Activated B cell treated with CpG ODN at 0.5 μM for 24 hours (primary cell): ENCODE results near the gene PAPOLG. TPM values are rescaled to one million over a fixed set of nuclear protein-coding genes. Genes with fewer than 3 reads are reported as not detected.

Source experiments
- ATAC-seq: fragments of 200-7000 bp; cut with Tn5 transposase; one replicate; pipeline ENCODE4 v1.10.0; 2021; ENCODE audit warnings: low read depth, mild to moderate bottlenecking, moderate library complexity
- CTCF ChIA-PET: fragments of 350-600 bp; sonication (Branson Sonifier 250); formaldehyde crosslinking; loops from one replicate; lab custom pipeline; 2021; ENCODE audit warnings: antibody characterized with exemption; lab: Charles Lee
- POLR2A ChIA-PET: fragments of 350-600 bp; sonication (Branson Sonifier 250); formaldehyde crosslinking; loops from one replicate; lab custom pipeline; 2021; ENCODE audit warnings: antibody characterized with exemption; lab: Charles Lee
- DNase-seq: peaks from one replicate; pipeline ENCODE4 v3.0.0; 2022
- H3K27ac Mint-ChIP-seq: one replicate; pipeline ENCODE4 v1.8.0; 2020; ENCODE audit warnings: mixed read lengths
- H3K27me3 Mint-ChIP-seq: one replicate; pipeline ENCODE4 v1.8.0; 2021; ENCODE audit warnings: mixed read lengths
- H3K36me3 Mint-ChIP-seq: one replicate; pipeline ENCODE4 v1.8.0; 2021; ENCODE audit warnings: low read depth, mixed read lengths
- H3K4me1 Mint-ChIP-seq: one replicate; pipeline ENCODE4 v1.8.0; 2021; ENCODE audit warnings: mixed read lengths
- H3K4me3 Mint-ChIP-seq: one replicate; pipeline ENCODE4 v1.8.0; 2020; ENCODE audit warnings: mild to moderate bottlenecking, mixed read lengths
- H3K9me3 Mint-ChIP-seq: one replicate; pipeline ENCODE4 v1.8.0; 2020; ENCODE audit warnings: mixed read lengths
- CTCF ChIP-seq: fragments of 200-600 bp; IDR thresholded peaks from one replicate; pipeline ENCODE4 v1.8.0; 2022; ENCODE audit warnings: antibody characterized with exemption, mild to moderate bottlenecking
- intact Hi-C: fragments of 100-400 bp; cut with micrococcal nuclease; formaldehyde crosslinking; loops from one replicate; pipeline ENCODE4 v1.15.1; 2024
- total RNA-seq: library from RNA; stranded (reverse); gene quantifications from 2 replicates; pipeline ENCODE4 v1.2.3, GENCODE V29; 2022

PAPOLG gene
- total RNA-seq, 1 donor from 2014 or later = 20.3 TPM

GRCh38 chr2:60766283-60766682, 10.2 kb downstream of the PAPOLG start:
- Mint-ChIP-seq H3K36me3 (peaks cover 78% of the 10 kb centered on the region), H3K4me1 (peaks cover 2% of the 10 kb centered on the region), H3K4me3 (no peak overlapping the region), H3K9me3 (no peaks in the 10 kb centered on the region), H3K27ac (no peak overlapping the region), H3K27me3 (no peaks in the 10 kb centered on the region)
- ATAC-seq (no peak), DNase-seq (no peak)
- intact Hi-C loops = no loop called here
- ChIA-PET CTCF (no interaction called here), POLR2A (interaction anchor here (0.6 to 1.3 kb wide), 2 partner anchors 10 to 161 kb away, joined by 4 to 7 read pairs; partner anchors contain the start of gene PAPOLG)
- TF ChIP-seq CTCF = no peak

- TF ChIP-seq CTCF = no peak
- ATAC-seq = no peak
- Mint-ChIP-seq H3K27ac (no peak overlapping the region), H3K4me1 (peaks cover 2% of the 10 kb centered on the region), H3K27me3 (no peaks in the 10 kb centered on the region), H3K4me3 (no peak overlapping the region), H3K36me3 (peaks cover 79% of the 10 kb centered on the region), H3K9me3 (no peaks in the 10 kb centered on the region)
- ChIA-PET CTCF (no interaction called here), POLR2A (no interaction called here)
- intact Hi-C loops = no loop called here
- DNase-seq = no peak
Measured at GRCh38 chr2:60771508-60771907, 15.4 kb downstream of the PAPOLG start.

- ATAC-seq (no peak), DNase-seq (no peak)
- TF ChIP-seq CTCF = no peak
- Mint-ChIP-seq H3K27ac (no peak overlapping the region), H3K36me3 (peaks cover 79% of the 10 kb centered on the region), H3K27me3 (no peaks in the 10 kb centered on the region), H3K9me3 (no peaks in the 10 kb centered on the region), H3K4me1 (no peaks in the 10 kb centered on the region), H3K4me3 (no peak overlapping the region)
- intact Hi-C loops = no loop called here
- ChIA-PET CTCF (interaction anchor here (1.1 kb wide), 1 partner anchor 8 kb away, joined by 3 read pairs; no protein-coding TSS in a partner anchor), POLR2A (interaction anchor here (0.7 kb wide), 1 partner anchor 346 kb away, joined by 5 read pairs; no protein-coding TSS in a partner anchor)
Measured at GRCh38 chr2:60775048-60775639, 19.1 kb downstream of the PAPOLG start.

GRCh38 chr2:60778352-60778751, 22.3 kb downstream of the PAPOLG start:
- CTCF ChIA-PET = no interaction called here
- Mint-ChIP-seq H3K9me3 (no peaks in the 10 kb centered on the region), H3K4me1 (no peaks in the 10 kb centered on the region), H3K27me3 (no peaks in the 10 kb centered on the region), H3K36me3 (peaks cover 77% of the 10 kb centered on the region), H3K27ac (no peak overlapping the region), H3K4me3 (no peak overlapping the region)
- no peak for TF ChIP-seq CTCF
- ATAC-seq = no peak
- POLR2A ChIA-PET = no interaction called here
- DNase-seq = no peak
- intact Hi-C loops = no loop called here

- ATAC-seq (no peak), DNase-seq (no peak)
- Mint-ChIP-seq H3K27ac (no peak overlapping the region), H3K4me1 (no peaks in the 10 kb centered on the region), H3K27me3 (no peaks in the 10 kb centered on the region), H3K9me3 (no peaks in the 10 kb centered on the region), H3K36me3 (peaks cover 79% of the 10 kb centered on the region), H3K4me3 (no peak overlapping the region)
- intact Hi-C loops = no loop called here
- ChIA-PET CTCF (no interaction called here), POLR2A (no interaction called here)
- TF ChIP-seq CTCF = no peak
Measured at GRCh38 chr2:60779426-60779825, 23.4 kb downstream of the PAPOLG start.
